ENCODE data around the gene OR4D6. TPM values are rescaled to one million over a fixed set of nuclear protein-coding genes. Genes with fewer than 3 reads are reported as not detected.

OR4D6 gene
- polyA plus RNA-seq, 1 donor (not counting 4 experiments of a cell fraction or from before 2014, with no cell fraction given) = not detected

DNA sequence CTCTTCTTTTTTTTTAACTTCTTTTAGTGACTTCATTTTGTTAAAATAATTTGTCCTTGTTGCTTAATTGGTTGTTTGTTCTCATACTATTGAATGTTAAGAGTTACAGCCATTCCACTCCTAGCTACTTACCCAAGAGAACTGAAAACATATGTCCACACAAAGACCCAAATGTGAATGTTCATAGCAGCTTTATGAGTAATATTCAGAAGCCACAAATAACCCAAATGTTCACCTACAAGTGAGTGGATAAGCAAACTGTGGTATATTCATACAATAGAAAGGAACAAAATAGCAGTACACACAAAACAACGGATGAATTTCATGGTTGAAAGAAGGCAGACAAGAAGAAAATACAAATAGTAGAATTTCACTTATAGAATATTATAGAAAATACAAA is 45.2 kb downstream of the OR4D6 start:
- FAIRE-seq = no peak
- DNase-seq (ENCODE audit: low read depth, low spot score) = no peak
- Histone ChIP-seq H2AFZ (ENCODE audit: control insufficient read depth, low read length) (no peak overlapping the region), H3K4me3 (ENCODE audit: control insufficient read depth in 2 of 3, extremely low read depth in 1 of 3, insufficient read depth in 2 of 3, low read depth in 1 of 3, low read length in 3 of 3) (no peak overlapping the region), H3K36me3 (ENCODE audit: control insufficient read depth in 2 of 2, extremely low read depth in 1 of 2, insufficient read depth in 2 of 2, low read length in 2 of 2) (no peaks in the 10 kb centered on the region), H3K9me3 (ENCODE audit: control insufficient read depth, low read depth, low read length) (no peaks in the 10 kb centered on the region), H4K20me1 (ENCODE audit: control insufficient read depth, extremely low read depth, insufficient read depth, low read length) (no peaks in the 10 kb centered on the region), H3K4me1 (ENCODE audit: control insufficient read depth, extremely low read depth, insufficient read depth, low read length) (no peaks in the 10 kb centered on the region), H3K9me1 (ENCODE audit: control insufficient read depth, extremely low read depth, insufficient read depth, low read length) (no peaks in the 10 kb centered on the region), H3K9ac (ENCODE audit: control insufficient read depth, extremely low read depth, insufficient read depth, low read length) (no peak overlapping the region), H3K27ac (ENCODE audit: control insufficient read depth, insufficient read depth, low read length) (no peak overlapping the region), H3K79me2 (ENCODE audit: control insufficient read depth, insufficient read depth, low read length) (no peaks in the 10 kb centered on the region), H3K27me3 (ENCODE audit: control insufficient read depth, extremely low read depth, insufficient read depth, low read length) (no peaks in the 10 kb centered on the region), H3K4me2 (ENCODE audit: control insufficient read depth, extremely low read depth, insufficient read depth, low read depth, low read length) (no peak overlapping the region)
- TF ChIP-seq, protein P1, sequence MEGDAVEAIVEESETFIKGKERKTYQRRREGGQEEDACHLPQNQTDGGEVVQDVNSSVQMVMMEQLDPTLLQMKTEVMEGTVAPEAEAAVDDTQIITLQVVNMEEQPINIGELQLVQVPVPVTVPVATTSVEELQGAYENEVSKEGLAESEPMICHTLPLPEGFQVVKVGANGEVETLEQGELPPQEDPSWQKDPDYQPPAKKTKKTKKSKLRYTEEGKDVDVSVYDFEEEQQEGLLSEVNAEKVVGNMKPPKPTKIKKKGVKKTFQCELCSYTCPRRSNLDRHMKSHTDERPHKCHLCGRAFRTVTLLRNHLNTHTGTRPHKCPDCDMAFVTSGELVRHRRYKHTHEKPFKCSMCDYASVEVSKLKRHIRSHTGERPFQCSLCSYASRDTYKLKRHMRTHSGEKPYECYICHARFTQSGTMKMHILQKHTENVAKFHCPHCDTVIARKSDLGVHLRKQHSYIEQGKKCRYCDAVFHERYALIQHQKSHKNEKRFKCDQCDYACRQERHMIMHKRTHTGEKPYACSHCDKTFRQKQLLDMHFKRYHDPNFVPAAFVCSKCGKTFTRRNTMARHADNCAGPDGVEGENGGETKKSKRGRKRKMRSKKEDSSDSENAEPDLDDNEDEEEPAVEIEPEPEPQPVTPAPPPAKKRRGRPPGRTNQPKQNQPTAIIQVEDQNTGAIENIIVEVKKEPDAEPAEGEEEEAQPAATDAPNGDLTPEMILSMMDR (optimal IDR thresholded peaks at IDR 0.05 in 1 of 3, IDR thresholded peaks at IDR 0.05 in 1 of 3, conservative IDR thresholded peaks at IDR 0.05 in 1 of 3; ENCODE audit: extremely low read depth in 1 of 3, insufficient read depth in 2 of 3, low read length in 3 of 3) = no peak
- no peak for TF ChIP-seq EZH2 (IDR thresholded peaks at IDR 0.05; ENCODE audit: low read length)
- dilution Hi-C loops (cut with MboI; ENCODE audit: extremely low pct_ligation_motif_present, low sequenced_read_pairs) = no loop called here

DNA sequence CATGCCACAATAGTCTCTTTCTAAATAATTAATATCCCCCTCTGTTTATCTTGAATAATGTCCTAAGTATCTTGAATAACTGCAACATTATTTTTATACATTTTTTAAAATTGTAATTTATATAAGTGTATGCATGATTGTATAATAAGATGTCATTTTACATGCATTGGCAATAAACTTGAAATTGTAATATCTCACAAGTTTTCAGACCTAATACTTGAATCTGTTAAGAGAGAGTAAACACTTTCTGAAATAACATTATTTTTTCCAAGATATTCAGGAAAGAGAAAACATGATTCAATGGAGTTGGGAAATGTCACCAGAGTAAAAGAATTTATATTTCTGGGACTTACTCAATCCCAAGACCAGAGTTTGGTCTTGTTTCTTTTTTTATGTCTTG is 46.5 kb downstream of the OR4D6 start, which contains the start of gene OR4D11:
TSS of gene OR4D11 (plus strand) at position 301 of the 400 bp plus-strand sequence. CDS start at position 301, 0 bp downstream.
- dilution Hi-C loops (cut with MboI; ENCODE audit: extremely low pct_ligation_motif_present, low sequenced_read_pairs) = no loop called here

More for the DNA sequence above, 46.5 kb downstream of the OR4D6 start, which contains the start of gene OR4D11:
- H3K4me2 ChIP-seq (ENCODE audit: control insufficient read depth, extremely low read depth, insufficient read depth, low read depth, low read length) = no peak within 1 kb of the TSS
- TF ChIP-seq EZH2 (IDR thresholded peaks at IDR 0.05; ENCODE audit: low read length) = no peak
- TF ChIP-seq, protein P1 (optimal IDR thresholded peaks at IDR 0.05 in 1 of 3, IDR thresholded peaks at IDR 0.05 in 1 of 3, conservative IDR thresholded peaks at IDR 0.05 in 1 of 3; ENCODE audit: extremely low read depth in 1 of 3, insufficient read depth in 2 of 3, low read length in 3 of 3) = no peak
- no peak within 1 kb of the TSS for H2AFZ ChIP-seq (ENCODE audit: control insufficient read depth, low read length)
- no peak within 1 kb of the TSS for H3K4me3 ChIP-seq (ENCODE audit: control insufficient read depth in 2 of 3, extremely low read depth in 1 of 3, insufficient read depth in 2 of 3, low read depth in 1 of 3, low read length in 3 of 3)
- H3K27me3 ChIP-seq (ENCODE audit: control insufficient read depth, extremely low read depth, insufficient read depth, low read length) = no peaks in the 10 kb centered on the region
- no peaks in the 10 kb centered on the region for H3K9me3 ChIP-seq (ENCODE audit: control insufficient read depth, low read depth, low read length)
- H3K9ac ChIP-seq (ENCODE audit: control insufficient read depth, extremely low read depth, insufficient read depth, low read length) = no peak within 1 kb of the TSS
- DNase-seq (ENCODE audit: low read depth, low spot score) (no peak), FAIRE-seq (no peak)
- H3K27ac ChIP-seq (ENCODE audit: control insufficient read depth, insufficient read depth, low read length) = no peak within 1 kb of the TSS
- no peaks in the 10 kb centered on the region for H3K36me3 ChIP-seq (ENCODE audit: control insufficient read depth in 2 of 2, extremely low read depth in 1 of 2, insufficient read depth in 2 of 2, low read length in 2 of 2)
- no peaks in the 10 kb centered on the region for H4K20me1 ChIP-seq (ENCODE audit: control insufficient read depth, extremely low read depth, insufficient read depth, low read length)
- no peaks in the 10 kb centered on the region for H3K4me1 ChIP-seq (ENCODE audit: control insufficient read depth, extremely low read depth, insufficient read depth, low read length)
- H3K79me2 ChIP-seq (ENCODE audit: control insufficient read depth, insufficient read depth, low read length) = no peaks in the 10 kb centered on the region
- no peaks in the 10 kb centered on the region for H3K9me1 ChIP-seq (ENCODE audit: control insufficient read depth, extremely low read depth, insufficient read depth, low read length)

Other genes starting within 250 kb of the OR4D6 start
- gene MPEG1, start 244.0 kb upstream of the OR4D6 start, polyA plus RNA-seq = not detected in 3 replicates
- gene OR5AN1, start 98.1 kb upstream of the OR4D6 start, polyA plus RNA-seq = not detected in 3 replicates
- gene OR5A2, start 30.5 kb upstream of the OR4D6 start, polyA plus RNA-seq = not detected in 3 replicates
- not detected in 3 replicates for gene OR5A1, start 20.5 kb upstream of the OR4D6 start, polyA plus RNA-seq
- not detected in 3 replicates for gene OR4D10, start 16.4 kb downstream of the OR4D6 start, polyA plus RNA-seq
- gene OR4D11, start 46.6 kb downstream of the OR4D6 start, polyA plus RNA-seq = not detected in 3 replicates
- not detected in 3 replicates for gene OR4D9, start 54.6 kb downstream of the OR4D6 start, polyA plus RNA-seq
- gene OSBP, start 158.8 kb downstream of the OR4D6 start, polyA plus RNA-seq = 22.8 to 34.6 TPM (median 31.9 TPM) in 3 replicates
- 20.5 to 51.3 TPM (median 31.1 TPM) in 3 replicates for gene PATL1, start 212.1 kb downstream of the OR4D6 start, polyA plus RNA-seq